ENCODE results near the gene MT1G.

Gene MT1G

GRCh38 chr16:56633535-56633934 is 34.3 kb downstream of the MT1G start:
- Histone ChIP-seq H3K79me2 (ENCODE audit: insufficient read depth, low read length) (no peaks in the 10 kb centered on the region), H3K4me2 (ENCODE audit: low read length) (no peak overlapping the region), H3K9ac (ENCODE audit: low read length) (no peak overlapping the region), H3K4me1 (ENCODE audit: insufficient read depth, low read length, severe bottlenecking) (no peaks in the 10 kb centered on the region), H3K4me3 (ENCODE audit: low read depth, low read length, poor library complexity, severe bottlenecking) (no peak overlapping the region), H3K27ac (ENCODE audit: low read depth, low read length, poor library complexity, severe bottlenecking) (no peak overlapping the region), H3K36me3 (ENCODE audit: insufficient read depth, low read length) (no peaks in the 10 kb centered on the region), H2AFZ (ENCODE audit: low read length) (no peak overlapping the region), H3K9me3 (ENCODE audit: low read length) (no peaks in the 10 kb centered on the region), H4K20me1 (ENCODE audit: insufficient read depth, low read length) (no peaks in the 10 kb centered on the region), H3F3A (ENCODE audit: insufficient read depth, low read length) (no peaks in the 10 kb centered on the region), H3K9me2 (ENCODE audit: low read depth, low read length) (no peaks in the 10 kb centered on the region), H3K27me3 (ENCODE audit: insufficient read depth, low read length) (no peaks in the 10 kb centered on the region)
- TF ChIP-seq EZH2 (IDR thresholded peaks at IDR 0.05; ENCODE audit: borderline replicate concordance, low read length) (no peak), CTCF (IDR thresholded peaks at IDR 0.05; ENCODE audit: low read length) (no peak)

- H3K27me3 ChIP-seq (ENCODE audit: insufficient read depth, low read length), result no peaks in the 10 kb centered on the region
- H3K9me2 ChIP-seq (ENCODE audit: low read depth, low read length), result no peaks in the 10 kb centered on the region
- no peaks in the 10 kb centered on the region for H3F3A ChIP-seq (ENCODE audit: insufficient read depth, low read length)
- H3K4me3 ChIP-seq (ENCODE audit: low read depth, low read length, poor library complexity, severe bottlenecking), result no peak overlapping the region
- no peak overlapping the region for H3K9ac ChIP-seq (ENCODE audit: low read length)
- H2AFZ ChIP-seq (ENCODE audit: low read length), result no peak overlapping the region
- H3K4me2 ChIP-seq (ENCODE audit: low read length), result no peak overlapping the region
- no peaks in the 10 kb centered on the region for H4K20me1 ChIP-seq (ENCODE audit: insufficient read depth, low read length)
- no peaks in the 10 kb centered on the region for H3K79me2 ChIP-seq (ENCODE audit: insufficient read depth, low read length)
- no peaks in the 10 kb centered on the region for H3K4me1 ChIP-seq (ENCODE audit: insufficient read depth, low read length, severe bottlenecking)
- H3K27ac ChIP-seq (ENCODE audit: low read depth, low read length, poor library complexity, severe bottlenecking), result no peak overlapping the region
- no peaks in the 10 kb centered on the region for H3K36me3 ChIP-seq (ENCODE audit: insufficient read depth, low read length)
- H3K9me3 ChIP-seq (ENCODE audit: low read length), result no peaks in the 10 kb centered on the region
- TF ChIP-seq EZH2 (IDR thresholded peaks at IDR 0.05; ENCODE audit: borderline replicate concordance, low read length) (no peak), CTCF (IDR thresholded peaks at IDR 0.05; ENCODE audit: low read length) (no peak)
Observed at GRCh38 chr16:56632848-56633365, 35.0 kb downstream of the MT1G start.

GRCh38 chr16:56632156-56632847 is 35.6 kb downstream of the MT1G start, which contains the start of gene MT1M:
Gene MT1M (plus strand): TSS chr16:56632659. CDS start chr16:56632732, 73 bp downstream.
- Histone ChIP-seq H3K9me2 (ENCODE audit: low read depth, low read length) (no peaks in the 10 kb centered on the region), H3K4me2 (ENCODE audit: low read length) (no peak within 1 kb of the TSS), H3K27me3 (ENCODE audit: insufficient read depth, low read length) (no peaks in the 10 kb centered on the region), H3K4me3 (ENCODE audit: low read depth, low read length, poor library complexity, severe bottlenecking) (no peak within 1 kb of the TSS), H2AFZ (ENCODE audit: low read length) (no peak within 1 kb of the TSS), H3K79me2 (ENCODE audit: insufficient read depth, low read length) (no peaks in the 10 kb centered on the region), H3K36me3 (ENCODE audit: insufficient read depth, low read length) (no peaks in the 10 kb centered on the region), H3K9me3 (ENCODE audit: low read length) (no peaks in the 10 kb centered on the region), H3K4me1 (ENCODE audit: insufficient read depth, low read length, severe bottlenecking) (no peaks in the 10 kb centered on the region), H3K27ac (ENCODE audit: low read depth, low read length, poor library complexity, severe bottlenecking) (no peak within 1 kb of the TSS), H3F3A (ENCODE audit: insufficient read depth, low read length) (no peaks in the 10 kb centered on the region), H3K9ac (ENCODE audit: low read length) (no peak within 1 kb of the TSS), H4K20me1 (ENCODE audit: insufficient read depth, low read length) (no peaks in the 10 kb centered on the region)
- TF ChIP-seq EZH2 (IDR thresholded peaks at IDR 0.05; ENCODE audit: borderline replicate concordance, low read length) (no peak), CTCF (IDR thresholded peaks at IDR 0.05; ENCODE audit: low read length) (no peak)

Data from OCI-LY1 (cell line).